ENCODE measurements around the gene CLDN14.

The CLDN14 gene

DNA sequence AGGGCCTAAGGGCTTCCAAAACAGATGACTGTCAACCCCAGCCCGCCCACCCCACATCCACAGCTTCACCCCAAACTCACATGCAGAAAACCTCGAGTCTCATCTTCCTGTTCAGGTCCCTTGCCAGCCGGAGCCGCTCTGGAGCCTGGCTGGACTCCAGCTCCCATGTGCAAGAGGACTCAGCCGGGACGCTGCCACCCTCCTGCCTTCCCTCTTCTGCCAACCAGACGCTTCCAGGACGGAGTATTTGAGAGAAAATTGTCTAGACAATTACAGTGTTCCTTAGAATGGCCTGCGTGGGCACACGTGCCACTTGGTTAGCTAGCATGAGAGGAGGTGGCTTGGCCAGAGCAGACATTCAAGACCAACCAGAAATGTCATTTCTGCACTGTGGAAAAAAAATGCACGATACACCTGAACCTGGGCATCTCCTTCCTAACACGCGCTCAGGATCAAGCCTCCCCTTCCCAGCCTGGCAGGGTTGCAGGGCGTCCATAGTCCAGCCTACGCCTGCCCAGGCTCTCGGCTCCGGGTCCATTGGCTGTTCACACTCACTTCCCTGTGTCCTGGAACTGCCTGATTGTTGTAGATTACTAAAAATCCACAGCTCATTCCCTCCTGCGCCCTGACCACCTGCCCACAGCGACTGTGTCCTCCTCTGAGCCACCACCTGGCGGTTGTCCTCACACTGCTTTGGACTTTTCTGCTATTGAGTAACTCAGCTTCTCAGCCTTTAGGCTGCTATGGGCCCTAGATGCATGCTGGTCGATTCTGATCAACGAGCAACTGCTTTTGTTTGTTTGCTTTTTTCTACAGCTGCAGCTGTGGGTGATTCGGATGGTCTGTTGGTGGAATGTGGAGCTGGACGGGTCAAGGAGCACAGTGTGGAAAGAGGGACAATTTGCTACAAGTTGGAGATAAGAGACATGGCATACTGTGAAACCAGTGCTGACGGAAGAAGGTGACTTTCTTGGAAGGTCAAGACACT is at the start of gene CLDN14:
CLDN14 (minus strand) TSS at position 708 of the 988 bp plus-strand sequence. CDS start 18,427 bp downstream, outside the sequence.
- Histone ChIP-seq H3K9ac (ENCODE audit: low read length) (no peak within 1 kb of the TSS), H3K4me3 (ENCODE audit: low read length) (no peak within 1 kb of the TSS), H3K27me3 (ENCODE audit: control insufficient read depth, insufficient read depth, low read length) (no peaks in the 10 kb centered on the region), H3K27ac (ENCODE audit: low read length) (no peak within 1 kb of the TSS), H3K4me1 (ENCODE audit: control insufficient read depth, low read depth, low read length) (no peaks in the 10 kb centered on the region), H3K9me3 (ENCODE audit: control insufficient read depth, low read depth, low read length) (no peaks in the 10 kb centered on the region), H3K36me3 (ENCODE audit: control insufficient read depth, low read depth, low read length) (no peaks in the 10 kb centered on the region)

DNA sequence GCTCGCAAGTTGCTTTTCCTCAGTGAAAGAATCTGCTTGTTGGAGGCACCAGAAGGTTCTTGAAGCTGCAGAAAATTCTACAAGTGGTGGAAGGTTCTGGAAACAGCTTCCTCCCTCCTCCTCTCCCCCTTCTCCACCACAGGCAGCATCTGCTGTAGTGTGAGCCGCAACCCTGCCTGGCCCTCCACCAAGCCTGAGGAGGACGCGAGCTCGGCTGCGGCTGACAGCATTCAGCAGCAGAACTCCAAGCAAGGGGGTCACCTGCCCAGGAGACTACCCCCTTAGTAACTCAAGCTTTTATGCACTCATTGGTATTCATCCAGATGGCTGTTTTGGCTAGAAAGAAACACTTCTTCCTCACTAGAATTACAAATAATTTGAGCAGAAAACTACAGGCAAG is 48.8 kb upstream of the CLDN14 start:
- H3K9ac ChIP-seq (ENCODE audit: low read length) = no peak overlapping the region
- H3K27me3 ChIP-seq (ENCODE audit: control insufficient read depth, insufficient read depth, low read length) = no peaks in the 10 kb centered on the region
- no peaks in the 10 kb centered on the region for H3K4me1 ChIP-seq (ENCODE audit: control insufficient read depth, low read depth, low read length)
- no peak overlapping the region for H3K27ac ChIP-seq (ENCODE audit: low read length)
- no peaks in the 10 kb centered on the region for H3K9me3 ChIP-seq (ENCODE audit: control insufficient read depth, low read depth, low read length)
- no peak overlapping the region for H3K4me3 ChIP-seq (ENCODE audit: low read length)
- no peaks in the 10 kb centered on the region for H3K36me3 ChIP-seq (ENCODE audit: control insufficient read depth, low read depth, low read length)

DNA sequence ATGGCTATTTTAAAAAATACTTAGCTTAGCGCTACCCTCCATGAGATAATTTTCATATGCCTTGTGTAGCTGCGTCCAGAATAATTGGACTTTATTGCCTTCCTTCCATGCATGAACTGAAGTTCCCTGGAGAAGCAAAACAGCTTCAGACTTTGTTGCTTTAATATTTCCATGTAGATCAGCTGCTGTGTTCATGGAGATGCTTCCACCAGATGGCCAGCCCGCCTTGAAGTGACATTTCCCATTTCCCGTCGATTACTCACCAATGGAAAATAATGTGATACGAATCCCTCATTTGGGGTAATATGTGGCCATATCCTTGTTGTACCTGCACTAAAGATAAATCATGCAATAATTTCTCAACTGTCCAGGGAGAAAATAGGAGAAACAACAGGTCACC is 47.4 kb upstream of the CLDN14 start:
- no peaks in the 10 kb centered on the region for H3K4me1 ChIP-seq (ENCODE audit: control insufficient read depth, low read depth, low read length)
- no peak overlapping the region for H3K9ac ChIP-seq (ENCODE audit: low read length)
- H3K36me3 ChIP-seq (ENCODE audit: control insufficient read depth, low read depth, low read length) = no peaks in the 10 kb centered on the region
- no peaks in the 10 kb centered on the region for H3K9me3 ChIP-seq (ENCODE audit: control insufficient read depth, low read depth, low read length)
- H3K27ac ChIP-seq (ENCODE audit: low read length) = no peak overlapping the region
- H3K4me3 ChIP-seq (ENCODE audit: low read length) = no peak overlapping the region
- no peaks in the 10 kb centered on the region for H3K27me3 ChIP-seq (ENCODE audit: control insufficient read depth, insufficient read depth, low read length)

- H3K4me3 ChIP-seq (ENCODE audit: low read length) = no peak overlapping the region
- H3K9me3 ChIP-seq (ENCODE audit: control insufficient read depth, low read depth, low read length) = no peaks in the 10 kb centered on the region
- no peak overlapping the region for H3K27ac ChIP-seq (ENCODE audit: low read length)
- no peaks in the 10 kb centered on the region for H3K4me1 ChIP-seq (ENCODE audit: control insufficient read depth, low read depth, low read length)
- no peaks in the 10 kb centered on the region for H3K27me3 ChIP-seq (ENCODE audit: control insufficient read depth, insufficient read depth, low read length)
- H3K9ac ChIP-seq (ENCODE audit: low read length) = no peak overlapping the region
- H3K36me3 ChIP-seq (ENCODE audit: control insufficient read depth, low read depth, low read length) = no peaks in the 10 kb centered on the region
Observed at GRCh38 chr21:36526104-36526503, 46.2 kb upstream of the CLDN14 start.

GRCh38 chr21:36524477-36524876 is 44.6 kb upstream of the CLDN14 start:
- Histone ChIP-seq H3K27me3 (ENCODE audit: control insufficient read depth, insufficient read depth, low read length) (no peaks in the 10 kb centered on the region), H3K4me3 (ENCODE audit: low read length) (no peak overlapping the region), H3K9ac (ENCODE audit: low read length) (no peak overlapping the region), H3K27ac (ENCODE audit: low read length) (no peak overlapping the region), H3K36me3 (ENCODE audit: control insufficient read depth, low read depth, low read length) (no peaks in the 10 kb centered on the region), H3K4me1 (ENCODE audit: control insufficient read depth, low read depth, low read length) (no peaks in the 10 kb centered on the region), H3K9me3 (ENCODE audit: control insufficient read depth, low read depth, low read length) (no peaks in the 10 kb centered on the region)

- Histone ChIP-seq H3K9me3 (ENCODE audit: control insufficient read depth, low read depth, low read length) (no peaks in the 10 kb centered on the region), H3K27me3 (ENCODE audit: control insufficient read depth, insufficient read depth, low read length) (no peaks in the 10 kb centered on the region), H3K36me3 (ENCODE audit: control insufficient read depth, low read depth, low read length) (no peaks in the 10 kb centered on the region), H3K27ac (ENCODE audit: low read length) (no peak overlapping the region), H3K4me3 (ENCODE audit: low read length) (no peak overlapping the region), H3K9ac (ENCODE audit: low read length) (no peak overlapping the region), H3K4me1 (ENCODE audit: control insufficient read depth, low read depth, low read length) (no peaks in the 10 kb centered on the region)
Observed at GRCh38 chr21:36522219-36522808, 42.4 kb upstream of the CLDN14 start.

DNA sequence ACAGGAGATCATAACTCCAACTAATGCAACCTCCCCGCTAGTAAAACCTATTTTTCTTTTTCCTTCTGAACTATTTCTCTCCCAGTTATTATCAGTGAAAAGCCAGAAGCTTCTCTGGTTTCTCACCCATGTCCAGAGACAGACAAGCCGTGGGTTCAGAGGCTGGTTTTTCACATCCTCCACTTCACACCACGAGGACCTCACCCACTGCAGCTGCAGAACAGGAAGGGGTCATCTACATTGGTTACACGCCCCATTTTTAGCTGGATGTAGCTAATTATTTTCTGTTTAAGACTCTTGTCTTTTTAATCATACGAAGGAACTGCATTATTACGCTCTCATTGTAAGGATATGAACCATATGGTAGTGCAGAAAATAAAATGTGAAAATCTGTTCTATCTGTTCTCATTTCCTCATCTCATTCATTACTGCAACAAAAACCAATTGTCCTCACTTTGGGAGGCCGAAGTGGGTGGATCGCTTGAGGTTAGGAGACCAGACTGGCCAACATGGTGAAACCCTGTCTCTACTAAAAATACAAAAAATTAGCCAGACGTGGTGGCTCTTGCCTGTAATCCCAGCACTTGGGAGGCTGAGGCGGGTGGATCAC is 39.1 kb upstream of the CLDN14 start:
- Histone ChIP-seq H3K4me3 (ENCODE audit: low read length) (no peak overlapping the region), H3K27ac (ENCODE audit: low read length) (no peak overlapping the region), H3K9ac (ENCODE audit: low read length) (no peak overlapping the region), H3K9me3 (ENCODE audit: control insufficient read depth, low read depth, low read length) (no peaks in the 10 kb centered on the region), H3K4me1 (ENCODE audit: control insufficient read depth, low read depth, low read length) (no peaks in the 10 kb centered on the region), H3K36me3 (ENCODE audit: control insufficient read depth, low read depth, low read length) (no peaks in the 10 kb centered on the region), H3K27me3 (ENCODE audit: control insufficient read depth, insufficient read depth, low read length) (no peaks in the 10 kb centered on the region)

GRCh38 chr21:36517366-36518075 is 37.6 kb upstream of the CLDN14 start:
- Histone ChIP-seq H3K27ac (ENCODE audit: low read length) (no peak overlapping the region), H3K4me3 (ENCODE audit: low read length) (no peak overlapping the region), H3K9ac (ENCODE audit: low read length) (no peak overlapping the region), H3K4me1 (ENCODE audit: control insufficient read depth, low read depth, low read length) (no peaks in the 10 kb centered on the region), H3K9me3 (ENCODE audit: control insufficient read depth, low read depth, low read length) (no peaks in the 10 kb centered on the region), H3K36me3 (ENCODE audit: control insufficient read depth, low read depth, low read length) (no peaks in the 10 kb centered on the region), H3K27me3 (ENCODE audit: control insufficient read depth, insufficient read depth, low read length) (no peaks in the 10 kb centered on the region)

DNA sequence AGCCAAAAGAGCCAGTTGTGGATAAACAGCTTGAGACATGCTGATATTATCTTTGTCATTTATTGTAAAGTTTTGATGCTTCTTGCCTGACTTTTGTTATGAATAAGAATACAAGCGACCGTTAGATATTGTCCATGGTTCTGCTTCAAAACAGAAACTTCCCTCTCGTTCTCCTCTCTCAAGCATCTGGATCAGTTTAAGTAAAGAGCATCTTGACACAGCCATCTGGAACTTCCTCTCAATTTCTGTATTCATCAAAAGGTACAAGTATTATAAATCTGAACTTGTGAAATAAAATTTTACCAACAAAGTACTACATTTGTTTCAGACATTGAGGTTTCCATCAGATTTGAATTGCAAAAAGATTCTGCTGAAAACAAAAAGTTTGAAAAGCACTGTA is 36.4 kb upstream of the CLDN14 start:
- Histone ChIP-seq H3K4me1 (ENCODE audit: control insufficient read depth, low read depth, low read length) (no peaks in the 10 kb centered on the region), H3K9ac (ENCODE audit: low read length) (no peak overlapping the region), H3K4me3 (ENCODE audit: low read length) (no peak overlapping the region), H3K27ac (ENCODE audit: low read length) (no peak overlapping the region), H3K9me3 (ENCODE audit: control insufficient read depth, low read depth, low read length) (no peaks in the 10 kb centered on the region), H3K36me3 (ENCODE audit: control insufficient read depth, low read depth, low read length) (no peaks in the 10 kb centered on the region), H3K27me3 (ENCODE audit: control insufficient read depth, insufficient read depth, low read length) (no peaks in the 10 kb centered on the region)

- H3K9ac ChIP-seq (ENCODE audit: low read length) = no peak overlapping the region
- no peak overlapping the region for H3K27ac ChIP-seq (ENCODE audit: low read length)
- no peaks in the 10 kb centered on the region for H3K36me3 ChIP-seq (ENCODE audit: control insufficient read depth, low read depth, low read length)
- H3K4me3 ChIP-seq (ENCODE audit: low read length) = no peak overlapping the region
- no peaks in the 10 kb centered on the region for H3K9me3 ChIP-seq (ENCODE audit: control insufficient read depth, low read depth, low read length)
- H3K4me1 ChIP-seq (ENCODE audit: control insufficient read depth, low read depth, low read length) = no peaks in the 10 kb centered on the region
- no peaks in the 10 kb centered on the region for H3K27me3 ChIP-seq (ENCODE audit: control insufficient read depth, insufficient read depth, low read length)
Observed at GRCh38 chr21:36513430-36513829, 33.5 kb upstream of the CLDN14 start.

- H3K9me3 ChIP-seq (ENCODE audit: control insufficient read depth, low read depth, low read length) = no peaks in the 10 kb centered on the region
- no peak overlapping the region for H3K9ac ChIP-seq (ENCODE audit: low read length)
- no peaks in the 10 kb centered on the region for H3K36me3 ChIP-seq (ENCODE audit: control insufficient read depth, low read depth, low read length)
- H3K27ac ChIP-seq (ENCODE audit: low read length) = no peak overlapping the region
- H3K4me3 ChIP-seq (ENCODE audit: low read length) = no peak overlapping the region
- no peaks in the 10 kb centered on the region for H3K27me3 ChIP-seq (ENCODE audit: control insufficient read depth, insufficient read depth, low read length)
- H3K4me1 ChIP-seq (ENCODE audit: control insufficient read depth, low read depth, low read length) = no peaks in the 10 kb centered on the region
Observed at GRCh38 chr21:36512971-36513370, 33.0 kb upstream of the CLDN14 start.
